Hematopoietic multipotent progenitor cell (in vitro differentiated cells): ENCODE data around the gene NUP35. TPM values are rescaled to one million over a fixed set of nuclear protein-coding genes. Genes with fewer than 3 reads are reported as not detected.

ENCODE experiments used
- DNase-seq, 3 donors: peaks; one replicate each; pipeline ENCODE4 v3.0.0-alpha.2; 2011 to 2015; ENCODE audit warnings: low read depth in 2 of 3, low spot score in 2 of 3
- total RNA-seq: library from RNA; depleted of rRNA; stranded (reverse); fragments of >200 nt; gene quantifications from one replicate; pipeline ENCODE4 v1.2.3, GENCODE V29; 2012

NUP35 gene
- total RNA-seq, 1 donor = 12.1 TPM

DNA sequence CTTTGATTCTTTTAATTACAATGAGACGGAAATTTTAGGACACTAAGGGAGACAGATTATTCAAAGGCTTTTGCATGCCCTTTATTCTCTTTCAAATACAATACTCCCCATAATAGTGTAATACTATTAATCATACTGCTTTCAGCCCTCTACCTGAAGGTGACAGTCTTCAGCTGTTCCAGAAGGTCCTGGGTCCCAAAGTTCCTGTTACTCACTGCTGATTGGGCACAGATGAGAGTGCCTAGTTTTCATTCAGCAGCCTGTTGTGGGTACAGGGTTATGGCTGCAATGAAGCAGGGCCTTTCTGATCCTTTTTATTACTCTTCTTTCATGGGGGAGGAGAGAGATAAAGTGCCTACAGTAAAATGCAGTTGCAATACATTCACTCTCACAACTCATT, 80.2 kb downstream of the NUP35 start:
- DNase-seq = no peak

DNA sequence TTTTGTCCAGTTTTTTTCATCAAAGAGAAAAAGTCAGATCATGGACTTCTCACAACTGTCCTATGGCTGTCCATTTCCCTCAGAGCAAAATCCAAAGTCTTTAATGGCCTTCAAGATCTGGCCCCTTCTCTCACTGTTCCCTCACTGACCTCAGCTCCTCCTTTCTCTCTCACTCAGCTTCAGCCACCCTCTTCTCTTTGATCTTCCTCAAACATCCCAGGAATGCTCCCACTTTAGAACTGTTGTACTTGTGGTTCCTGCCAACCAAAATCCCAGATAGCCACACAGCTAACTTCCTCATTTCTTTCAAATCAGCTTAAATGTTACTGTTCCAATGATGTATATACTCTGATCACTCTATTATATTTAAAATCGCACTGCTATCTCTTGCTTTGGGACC, 82.9 kb downstream of the NUP35 start:
- DNase-seq = no peak

DNA sequence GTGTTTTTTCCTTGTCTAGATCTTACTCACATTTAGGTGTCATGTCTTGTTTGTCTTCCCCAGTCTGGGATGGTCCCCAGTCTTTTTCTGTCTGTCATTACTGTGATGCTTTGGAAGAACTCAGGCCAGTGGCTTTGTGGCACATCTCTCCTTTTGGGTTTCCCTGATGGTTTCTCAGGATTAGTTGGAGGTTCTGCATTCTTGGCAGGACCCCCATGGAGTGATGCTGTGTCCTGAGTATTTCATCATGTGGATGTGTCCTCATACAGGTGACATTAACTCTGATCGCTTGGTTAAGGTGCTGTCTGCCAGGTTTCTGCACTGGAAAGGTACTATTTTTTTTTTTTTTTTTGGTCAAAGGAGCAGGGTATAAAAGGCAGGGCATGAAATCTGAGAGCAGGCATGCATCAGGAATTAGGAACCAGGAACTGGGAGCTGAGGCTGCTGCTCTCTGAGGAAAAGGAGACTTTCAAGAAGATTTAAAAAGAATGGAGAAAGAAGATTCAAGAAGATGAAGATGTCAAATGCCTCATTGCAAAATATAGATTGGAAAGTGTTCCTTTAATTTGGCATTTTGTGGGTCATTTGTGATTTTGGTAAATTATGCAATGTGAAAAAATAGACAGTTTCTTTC, 85.3 kb downstream of the NUP35 start:
- no peak for DNase-seq

Other genes with a start within 250 kb of the NUP35 start
- 1.6 TPM for gene NCKAP1, start 86.0 kb upstream of the NUP35 start, total RNA-seq
- gene DUSP19, start 45.7 kb upstream of the NUP35 start, total RNA-seq = 3.2 TPM